Gastrocnemius medialis (tissue), 4 donors: Measurements from ENCODE around the gene INSL4.

Experiments used
- CTCF ChIP-seq, 5 experiments: fragments of 450-650 bp in 3 of 5; fragments of 200-600 bp in 2 of 5; sonication (generic) in 2 of 5; IDR thresholded peaks in 4 of 5; conservative IDR thresholded peaks in 1 of 5; 1 replicate in 4 of 5; 2 replicates in 1 of 5; pipeline ENCODE4 v1.5.1; 2016 to 2019; ENCODE audit warnings: antibody characterized with exemption in 5 of 5, mild to moderate bottlenecking in 3 of 5, moderate library complexity in 3 of 5
- POLR2A ChIP-seq, 2 donors: fragments of 450-650 bp; IDR thresholded peaks; one replicate each; pipeline ENCODE4 v1.6.1; 2017; ENCODE audit warnings: antibody characterized with exemption in 2 of 2, mild to moderate bottlenecking in 2 of 2, moderate library complexity in 2 of 2

- TF ChIP-seq POLR2A (IDR thresholded peaks at IDR 0.05) (no peak), CTCF (IDR thresholded peaks at IDR 0.05 in 4 of 5, conservative IDR thresholded peaks at IDR 0.05 in 1 of 5) (no peak)
These were observed 43.6 kb downstream of the INSL4 start for GRCh38 chr9:5274770-5275169.
